GM13976 (cell line): ENCODE measurements around the gene TALDO1.

Experiments used
- DNase-seq: peaks from one replicate; pipeline ENCODE4 v3.0.0; 2012; ENCODE audit warnings: low spot score
- CTCF ChIP-seq: IDR thresholded peaks from 2 replicates; pipeline ENCODE4 v1.5.1; 2012; ENCODE audit warnings: borderline replicate concordance, mild to moderate bottlenecking; ENCODE audit not compliant: insufficient read depth; ENCODE audit errors: extremely low read depth, missing control alignments, control extremely low read depth
- in situ Hi-C: fragments of 300-500 bp; cut with MboI; formaldehyde crosslinking; loops from one replicate; pipeline ENCODE4 v1.12.0; 2022; ENCODE audit warnings: low sequenced_read_pairs, mixed read lengths, inconsistent platforms; ENCODE audit not compliant: unreplicated experiment

The TALDO1 gene

GRCh38 chr11:792873-793272 is 45.6 kb downstream of the TALDO1 start:
- TF ChIP-seq CTCF: no peak
- no peak for DNase-seq
- in situ Hi-C loops: no loop called here

- no peak for TF ChIP-seq CTCF
- in situ Hi-C loops: no loop called here
Measured at GRCh38 chr11:793556-793955, 46.3 kb downstream of the TALDO1 start.

GRCh38 chr11:794013-794765 is 46.9 kb downstream of the TALDO1 start:
- no peak for TF ChIP-seq CTCF
- in situ Hi-C loops: no loop called here
- DNase-seq: no peak

More at GRCh38 chr11:793556-793955, 46.3 kb downstream of the TALDO1 start:
- DNase-seq: no peak

GRCh38 chr11:794766-795633 is 47.7 kb downstream of the TALDO1 start:
- in situ Hi-C loops: no loop called here
- DNase-seq: no peak
- no peak for TF ChIP-seq CTCF

- TF ChIP-seq CTCF: no peak
- in situ Hi-C loops: no loop called here
- peak; percentile 94 for DNase-seq
Measured at GRCh38 chr11:795634-796564, 48.6 kb downstream of the TALDO1 start.
